Endothelial cell of umbilical vein (primary cell): ENCODE measurements around the gene SAMD4B. TPM values are rescaled to one million over a fixed set of nuclear protein-coding genes. Genes with fewer than 3 reads are reported as not detected.

ENCODE experiments used
- BruUV-seq: library from RNA; stranded (reverse); fragments of 400-500 nt; replicated peaks from 2 replicates; lab custom pipeline; 2021; lab: Mats Ljungman, UMichigan
- CTCF ChIA-PET: fragments of 300-600, 350-600 bp; sonication (Branson Sonifier 250); formaldehyde crosslinking; loops from one replicate; lab custom pipeline; 2021; ENCODE audit warnings: antibody characterized with exemption, inconsistent platforms; lab: Charles Lee
- POLR2A ChIA-PET: fragments of 300-600, 350-600 bp; sonication (Branson Sonifier 250); formaldehyde crosslinking; loops from one replicate; lab custom pipeline; 2021; ENCODE audit warnings: antibody characterized with exemption, inconsistent platforms; lab: Charles Lee
- DNase-seq: peaks from one replicate; pipeline ENCODE4 v3.0.0-alpha.2; 2011; ENCODE audit warnings: low read depth, low spot score
- FAIRE-seq: peaks from 2 replicates; lab custom pipeline; 2011; peaks lifted over from hg19 to GRCh38; lab: Jason Lieb, UNC
- H2AFZ ChIP-seq: 2 replicates; pipeline ENCODE4 v1.6.0; 2012; ENCODE audit warnings: low read depth, low read length, control low read depth, inconsistent platforms
- H3K27ac ChIP-seq: 2 replicates; pipeline ENCODE4 v1.5.1; 2011; ENCODE audit warnings: low read depth, mild to moderate bottlenecking, control low read depth, low read length, moderate library complexity; ENCODE audit not compliant: insufficient read depth
- H3K27me3 ChIP-seq, 2 experiments: 2 replicates each; pipeline versions ENCODE4 v1.6.0 to v1.6.1; 2011; ENCODE audit warnings: low read length in 2 of 2, mixed read lengths in 1 of 2; ENCODE audit not compliant: control insufficient read depth in 2 of 2, insufficient read depth in 2 of 2
- H3K36me3 ChIP-seq, 2 experiments: 2 replicates in 1 of 2; 3 replicates in 1 of 2; pipeline ENCODE4 v1.5.1; 2011; ENCODE audit warnings: low read length in 2 of 2, mild to moderate bottlenecking in 1 of 2, moderate library complexity in 1 of 2; ENCODE audit not compliant: control insufficient read depth in 2 of 2, insufficient read depth in 2 of 2; ENCODE audit errors: extremely low read depth in 1 of 2
- H3K4me1 ChIP-seq: 3 replicates; pipeline ENCODE4 v1.5.1; 2011; ENCODE audit warnings: mild to moderate bottlenecking, low read length; ENCODE audit not compliant: control insufficient read depth, insufficient read depth; ENCODE audit errors: extremely low read depth
- H3K4me2 ChIP-seq: 2 replicates; pipeline ENCODE4 v1.6.1; 2011; ENCODE audit warnings: low read length, control low read depth, mixed read lengths; ENCODE audit not compliant: insufficient read depth
- H3K4me3 ChIP-seq, 3 experiments: fragments of 200-600 bp in 1 of 3; sonication (generic), shearing (Covaris generic) in 1 of 3; replicated peaks in 1 of 3; 2 replicates each; pipeline ENCODE4 v1.5.1; 2011 to 2016; ENCODE audit warnings: control low read depth in 3 of 3, low read length in 3 of 3, mild to moderate bottlenecking in 2 of 3, inconsistent platforms in 1 of 3, low read depth in 1 of 3, moderate library complexity in 1 of 3; ENCODE audit not compliant: insufficient read depth in 1 of 3
- H3K79me2 ChIP-seq: 2 replicates; pipeline ENCODE4 v1.6.0; 2012; ENCODE audit warnings: low read length, inconsistent platforms; ENCODE audit not compliant: control insufficient read depth, insufficient read depth
- H3K9ac ChIP-seq: replicated peaks from 2 replicates; pipeline ENCODE3; 2011; ENCODE audit warnings: low read length, control low read depth; ENCODE audit not compliant: insufficient read depth; ENCODE audit errors: extremely low read depth
- H3K9me1 ChIP-seq: replicated peaks from 3 replicates; pipeline ENCODE4 v1.6.0; 2011; ENCODE audit warnings: mild to moderate bottlenecking, low read length; ENCODE audit not compliant: control insufficient read depth, insufficient read depth; ENCODE audit errors: extremely low read depth
- H3K9me3 ChIP-seq: replicated peaks from 2 replicates; pipeline ENCODE4 v1.5.1; 2012; ENCODE audit warnings: low read length, inconsistent platforms; ENCODE audit not compliant: control insufficient read depth, insufficient read depth
- H4K20me1 ChIP-seq: replicated peaks from 2 replicates; pipeline ENCODE3; 2011; ENCODE audit warnings: mild to moderate bottlenecking, low read length; ENCODE audit not compliant: control insufficient read depth, insufficient read depth; ENCODE audit errors: extremely low read depth
- EZH2 ChIP-seq: IDR thresholded peaks from 2 replicates; pipeline ENCODE4 v1.6.1; 2012; ENCODE audit warnings: borderline replicate concordance, low read depth, mild to moderate bottlenecking, moderate library complexity, low read length, inconsistent platforms; ENCODE audit not compliant: severe bottlenecking
- FOS ChIP-seq: IDR thresholded peaks from 2 replicates; pipeline ENCODE4 v1.6.1; 2011; ENCODE audit warnings: mild to moderate bottlenecking, low read length, moderate library complexity, borderline replicate concordance; ENCODE audit not compliant: insufficient read depth
- GATA2 ChIP-seq: IDR thresholded peaks from 2 replicates; pipeline ENCODE4 v1.7.0; 2011; ENCODE audit warnings: low read depth, mild to moderate bottlenecking, moderate library complexity, mixed read lengths, low read length; ENCODE audit not compliant: insufficient read length, insufficient read depth
- JUN ChIP-seq: IDR thresholded peaks from 2 replicates; pipeline ENCODE4 v1.6.1; 2011; ENCODE audit warnings: borderline replicate concordance, low read depth; ENCODE audit not compliant: insufficient read length, insufficient read depth
- MYC ChIP-seq: IDR thresholded peaks from one replicate; pipeline ENCODE4 v1.6.1; 2011; ENCODE audit warnings: mild to moderate bottlenecking, low read depth, low read length
- POLR2A ChIP-seq: IDR thresholded peaks from 2 replicates; pipeline ENCODE4 v1.6.1; 2012; ENCODE audit warnings: low read depth, mild to moderate bottlenecking, control low read depth, low read length
- POLR2AphosphoS5 ChIP-seq: IDR thresholded peaks from 2 replicates; pipeline ENCODE4 v1.6.1; 2012; ENCODE audit warnings: low read depth, mild to moderate bottlenecking, control low read depth, low read length, moderate library complexity; ENCODE audit not compliant: insufficient read depth
- dilution Hi-C: fragments of 300-500 bp; cut with MboI; formaldehyde crosslinking; loops from one replicate; pipeline ENCODE4 v1.15.0; 2019; ENCODE audit warnings: low sequenced_read_pairs; ENCODE audit not compliant: extremely low pct_ligation_motif_present
- intact Hi-C: fragments of 100-400 bp; cut with micrococcal nuclease; formaldehyde crosslinking; loops from one replicate; pipeline ENCODE4 v1.10.0; 2022
- polyA plus RNA-seq, 4 experiments: library from polyadenylated mRNA; depleted of rRNA in 3 of 4; stranded (reverse) in 3 of 4; unstranded in 1 of 4; fragments of >200 nt; gene quantifications; 2 replicates each; pipeline versions ENCODE4 v1.2.1 to v1.2.3, GENCODE V29; 2011 to 2012; ENCODE audit warnings: missing spikeins in 1 of 4
- total RNA-seq: library from RNA; stranded (reverse); gene quantifications from 2 replicates; pipeline ENCODE4 v1.2.3, GENCODE V29; 2021
- TF ChIP-seq, protein P1 (sequence below): IDR thresholded peaks from 2 replicates; pipeline ENCODE4 v1.6.1; 2011; ENCODE audit not compliant: insufficient read depth, insufficient read length
- TF ChIP-seq, protein P2 (sequence below), 2 donors: IDR thresholded peaks; 1 replicate in 1 of 2; 2 replicates in 1 of 2; pipeline ENCODE4 v1.5.1; 2011; ENCODE audit warnings: low read length in 2 of 2, mild to moderate bottlenecking in 2 of 2, moderate library complexity in 2 of 2, control low read depth in 1 of 2, inconsistent platforms in 1 of 2, low read depth in 1 of 2; ENCODE audit not compliant: insufficient read depth in 1 of 2; ENCODE audit errors: extremely low read depth in 1 of 2

The SAMD4B gene
- total and polyA plus RNA-seq, 2 donors (not counting 3 experiments of a cell fraction or from before 2014, with no cell fraction given) = 82.1 to 84.2 TPM

DNA sequence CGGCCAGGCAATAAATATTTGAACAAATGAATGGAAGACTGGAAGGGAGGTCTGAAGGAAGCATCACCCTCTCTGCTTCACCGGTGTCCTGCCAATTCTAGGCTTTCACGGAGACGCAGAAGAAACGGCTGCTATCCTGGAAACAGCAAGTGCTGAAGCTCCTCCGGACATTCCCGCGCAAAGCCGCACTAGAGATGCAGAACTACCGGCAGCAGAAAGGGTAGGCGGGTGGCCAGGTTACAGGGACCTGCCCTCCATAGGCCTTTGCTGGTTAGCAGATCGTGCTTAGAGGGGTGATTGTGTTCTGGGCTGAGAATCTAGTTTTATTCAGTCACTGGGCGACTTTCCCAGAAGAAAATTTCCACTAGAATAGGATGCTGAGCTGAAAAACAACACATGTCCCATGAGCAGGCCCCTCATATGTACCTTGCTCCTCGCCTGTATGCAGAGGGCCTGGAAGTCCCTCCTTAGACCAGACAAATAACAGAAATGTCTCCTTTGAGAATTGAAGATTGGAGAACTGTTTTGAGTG lies 37.7 kb downstream of the SAMD4B start:
- DNase-seq (no peak), FAIRE-seq (no peak)
- no peak overlapping the region for H3K27ac ChIP-seq
- no peaks in the 10 kb centered on the region for H3K27me3 ChIP-seq
- POLR2A ChIA-PET = no interaction called here
- H3K9me3 ChIP-seq = no peaks in the 10 kb centered on the region
- intact Hi-C loops = no loop called here
- peaks cover 24 to 72% of the 10 kb centered on the region in 2 experiments for H3K36me3 ChIP-seq
- no peak overlapping the region for H3K4me3 ChIP-seq
- no peak overlapping the region for H3K4me2 ChIP-seq
- no peaks in the 10 kb centered on the region for H4K20me1 ChIP-seq
- no peak overlapping the region for H2AFZ ChIP-seq
- dilution Hi-C loops = no loop called here
- no peak for TF ChIP-seq GATA2
- CTCF ChIA-PET = no interaction called here
- H3K9me1 ChIP-seq = no peaks in the 10 kb centered on the region
- no peaks in the 10 kb centered on the region for H3K79me2 ChIP-seq
- no peak overlapping the region for H3K9ac ChIP-seq
- H3K4me1 ChIP-seq = no peaks in the 10 kb centered on the region
- no TSS peak for BruUV-seq

DNA sequence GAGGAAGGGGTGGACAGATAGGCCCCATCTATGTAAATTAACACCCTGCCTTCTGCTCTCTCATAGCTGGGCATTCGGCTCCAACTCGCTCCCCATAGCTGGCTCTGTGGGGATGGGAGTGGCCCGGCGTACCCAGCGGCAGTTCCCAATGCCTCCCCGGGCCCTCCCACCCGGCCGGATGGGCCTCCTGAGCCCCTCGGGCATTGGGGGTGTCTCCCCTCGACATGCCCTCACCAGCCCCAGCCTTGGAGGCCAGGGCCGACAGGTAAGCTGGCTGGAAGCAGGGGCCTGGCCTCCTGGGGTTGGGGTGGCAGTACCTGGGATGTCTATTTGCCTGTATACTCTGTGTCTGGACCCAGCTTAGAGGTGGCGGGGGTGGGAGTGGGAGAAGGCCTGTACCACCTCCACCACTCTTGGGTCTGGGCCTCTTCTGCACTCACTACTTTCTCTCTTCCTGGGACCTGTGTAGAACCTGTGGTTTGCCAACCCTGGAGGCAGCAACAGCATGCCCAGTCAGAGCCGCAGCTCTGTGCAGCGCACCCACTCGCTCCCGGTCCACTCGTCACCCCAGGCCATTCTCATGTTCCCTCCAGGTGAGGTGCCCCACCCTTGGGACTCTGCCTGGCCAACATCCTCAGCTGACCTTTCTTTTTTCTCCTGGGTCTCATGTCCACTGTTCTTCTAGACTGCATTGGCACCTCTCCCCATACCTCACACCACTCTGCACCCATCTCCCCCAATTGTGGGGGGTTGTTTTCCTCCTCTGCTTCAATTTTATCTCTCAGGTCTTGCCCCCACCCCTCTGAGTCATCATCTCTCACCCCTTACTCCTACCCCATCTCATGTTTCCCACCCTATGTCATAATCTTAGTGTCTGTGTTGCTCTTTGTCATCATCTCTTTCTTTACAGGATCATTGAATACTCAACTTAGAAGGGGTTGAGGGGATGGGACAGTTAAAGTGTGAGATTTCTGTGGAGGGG lies 38.6 kb downstream of the SAMD4B start:
- Histone ChIP-seq H3K79me2 (no peaks in the 10 kb centered on the region), H4K20me1 (no peaks in the 10 kb centered on the region), H3K9me1 (no peaks in the 10 kb centered on the region), H3K4me3 (no peak overlapping the region), H3K36me3 (peaks cover 17 to 72% of the 10 kb centered on the region in 2 experiments), H3K4me2 (no peak overlapping the region), H3K9ac (no peak overlapping the region), H3K9me3 (no peaks in the 10 kb centered on the region), H3K27ac (no peak overlapping the region), H3K27me3 (no peaks in the 10 kb centered on the region), H2AFZ (no peak overlapping the region), H3K4me1 (no peaks in the 10 kb centered on the region)
- TF ChIP-seq, protein P1, sequence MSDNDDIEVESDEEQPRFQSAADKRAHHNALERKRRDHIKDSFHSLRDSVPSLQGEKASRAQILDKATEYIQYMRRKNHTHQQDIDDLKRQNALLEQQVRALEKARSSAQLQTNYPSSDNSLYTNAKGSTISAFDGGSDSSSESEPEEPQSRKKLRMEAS = no peak
- TF ChIP-seq MYC = no peak
- no peak for TF ChIP-seq JUN
- no peak for TF ChIP-seq GATA2
- no peak for TF ChIP-seq FOS
- no peak for TF ChIP-seq EZH2
- TF ChIP-seq POLR2AphosphoS5 = no peak
- TF ChIP-seq, protein P2, sequence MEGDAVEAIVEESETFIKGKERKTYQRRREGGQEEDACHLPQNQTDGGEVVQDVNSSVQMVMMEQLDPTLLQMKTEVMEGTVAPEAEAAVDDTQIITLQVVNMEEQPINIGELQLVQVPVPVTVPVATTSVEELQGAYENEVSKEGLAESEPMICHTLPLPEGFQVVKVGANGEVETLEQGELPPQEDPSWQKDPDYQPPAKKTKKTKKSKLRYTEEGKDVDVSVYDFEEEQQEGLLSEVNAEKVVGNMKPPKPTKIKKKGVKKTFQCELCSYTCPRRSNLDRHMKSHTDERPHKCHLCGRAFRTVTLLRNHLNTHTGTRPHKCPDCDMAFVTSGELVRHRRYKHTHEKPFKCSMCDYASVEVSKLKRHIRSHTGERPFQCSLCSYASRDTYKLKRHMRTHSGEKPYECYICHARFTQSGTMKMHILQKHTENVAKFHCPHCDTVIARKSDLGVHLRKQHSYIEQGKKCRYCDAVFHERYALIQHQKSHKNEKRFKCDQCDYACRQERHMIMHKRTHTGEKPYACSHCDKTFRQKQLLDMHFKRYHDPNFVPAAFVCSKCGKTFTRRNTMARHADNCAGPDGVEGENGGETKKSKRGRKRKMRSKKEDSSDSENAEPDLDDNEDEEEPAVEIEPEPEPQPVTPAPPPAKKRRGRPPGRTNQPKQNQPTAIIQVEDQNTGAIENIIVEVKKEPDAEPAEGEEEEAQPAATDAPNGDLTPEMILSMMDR (IDR thresholded peaks at IDR 0.05; ENCODE audit: extremely low read depth in 1 of 2, insufficient read depth in 1 of 2, low read depth in 1 of 2, low read length in 2 of 2) = no peak
- TF ChIP-seq POLR2A = no peak
- intact Hi-C loops (no loop called here), dilution Hi-C loops (no loop called here)
- ChIA-PET CTCF (no interaction called here), POLR2A (no interaction called here)
- no peak for FAIRE-seq
- no peak for DNase-seq
- no TSS peak for BruUV-seq
